Fibroblast of the aortic adventitia (primary cell): Measurements from ENCODE around the gene TNRC6C. TPM values are rescaled to one million over a fixed set of nuclear protein-coding genes. Genes with fewer than 3 reads are reported as not detected.

Experiments used
- DNase-seq: peaks from one replicate; pipeline ENCODE4 v3.0.0-alpha.2; 2010; ENCODE audit warnings: low read depth
- H3K4me3 ChIP-seq: 2 replicates; pipeline ENCODE4 v1.5.1; 2011; ENCODE audit warnings: low read depth, mild to moderate bottlenecking, control low read depth, low read length, moderate library complexity
- CTCF ChIP-seq: IDR thresholded peaks from 2 replicates; pipeline ENCODE4 v1.5.1; 2011; ENCODE audit warnings: mild to moderate bottlenecking, low read length, control low read depth, inconsistent platforms; ENCODE audit not compliant: insufficient read depth
- total RNA-seq: library from RNA; depleted of rRNA; stranded (reverse); fragments of >200 nt; gene quantifications from 2 replicates; pipeline ENCODE4 v1.2.3, GENCODE V29; 2012; ENCODE audit warnings: low replicate concordance

Gene TNRC6C
- total RNA-seq, 1 donor, result 10.3 TPM

GRCh38 chr17:78000341-78000740 is 41.8 kb downstream of the TNRC6C start:
- H3K4me3 ChIP-seq, result no peak overlapping the region
- DNase-seq, result peak; percentile 63
- no peak for TF ChIP-seq CTCF

- TF ChIP-seq CTCF, result no peak
- H3K4me3 ChIP-seq, result no peak overlapping the region
- no peak for DNase-seq
These were observed 42.7 kb downstream of the TNRC6C start for GRCh38 chr17:78001182-78001581.

GRCh38 chr17:78001612-78002011 is 43.1 kb downstream of the TNRC6C start:
- no peak overlapping the region for H3K4me3 ChIP-seq
- TF ChIP-seq CTCF, result no peak
- DNase-seq, result no peak

- H3K4me3 ChIP-seq, result no peak overlapping the region
- no peak for DNase-seq
- TF ChIP-seq CTCF, result no peak
These were observed 43.7 kb downstream of the TNRC6C start for GRCh38 chr17:78002166-78002565.

GRCh38 chr17:78005452-78006171 is 47.1 kb downstream of the TNRC6C start:
- no peak for TF ChIP-seq CTCF
- no peak overlapping the region for H3K4me3 ChIP-seq
- DNase-seq, result no peak

GRCh38 chr17:78006338-78006737 is 47.8 kb downstream of the TNRC6C start:
- TF ChIP-seq CTCF, result no peak
- no peak for DNase-seq
- H3K4me3 ChIP-seq, result no peak overlapping the region

- no peak overlapping the region for H3K4me3 ChIP-seq
- DNase-seq, result no peak
- no peak for TF ChIP-seq CTCF
These were observed 49.1 kb downstream of the TNRC6C start for GRCh38 chr17:78007647-78008046.
